Renal pelvis (tissue), 4 donors: ENCODE measurements around the gene ITGA5. TPM values are rescaled to one million over a fixed set of nuclear protein-coding genes. Genes with fewer than 3 reads are reported as not detected.
A peak's percentile ranks its signal among the peaks of the same experiment; 100 is the strongest.

Experiments used
- DNase-seq: peaks from one replicate; pipeline ENCODE4 v3.0.0-alpha.2; 2013
- polyA plus RNA-seq, 3 donors: library from polyadenylated mRNA; unstranded; fragments of 120-200 nt; gene quantifications; one replicate each; pipeline ENCODE4 v1.2.1, GENCODE V29; 2013; ENCODE audit not compliant: insufficient read length in 3 of 3

ITGA5 gene
- polyA plus RNA-seq, 3 donors, result 40.1 to 50.0 (median 46.8) TPM

DNA sequence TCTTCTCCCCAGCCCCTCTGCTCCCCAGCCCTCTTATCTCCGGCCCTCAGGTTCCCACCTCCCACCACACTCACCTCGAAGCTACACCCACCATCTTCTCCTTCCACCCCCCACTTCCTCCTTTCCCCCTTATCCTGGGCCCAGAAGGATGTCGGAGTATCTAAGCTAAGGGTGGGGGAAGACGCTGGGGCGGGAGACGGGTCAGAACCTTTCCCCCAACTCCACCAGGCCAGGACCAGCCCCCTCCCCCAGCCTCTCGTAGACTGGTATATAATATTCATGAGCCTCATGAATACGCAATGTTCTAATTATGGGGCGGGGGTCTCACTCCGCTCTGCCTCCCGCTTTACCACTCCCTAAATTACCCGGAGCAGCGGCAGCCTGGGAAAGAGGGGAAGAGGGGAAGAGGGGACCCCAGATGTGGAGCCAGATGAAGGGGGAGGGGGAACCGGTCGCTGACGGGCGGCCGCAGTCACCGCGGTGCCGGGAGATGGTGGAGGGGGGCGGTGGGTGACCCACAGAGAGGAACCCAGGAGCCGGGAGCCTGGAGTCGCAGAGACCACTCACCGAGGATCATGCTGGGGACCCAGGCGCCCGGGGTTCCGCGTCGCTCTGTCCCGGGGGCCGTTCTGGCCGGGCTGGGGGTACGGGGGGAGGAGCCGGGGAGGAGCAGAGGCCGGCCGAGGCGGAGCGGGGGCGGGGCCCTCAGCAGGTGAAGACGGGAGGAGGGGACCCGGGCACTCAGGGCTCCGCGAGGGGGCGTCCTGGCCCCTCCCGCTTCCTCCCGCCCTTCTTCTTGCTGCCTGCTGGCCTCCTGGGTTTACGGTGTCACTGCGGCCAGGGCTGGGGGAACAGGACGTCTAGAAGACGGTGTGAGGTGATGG lies 28.2 kb downstream of the ITGA5 start:
- DNase-seq, result no peak

GRCh38 chr12:54390176-54390667 lies 28.8 kb downstream of the ITGA5 start:
- DNase-seq, result no peak

DNA sequence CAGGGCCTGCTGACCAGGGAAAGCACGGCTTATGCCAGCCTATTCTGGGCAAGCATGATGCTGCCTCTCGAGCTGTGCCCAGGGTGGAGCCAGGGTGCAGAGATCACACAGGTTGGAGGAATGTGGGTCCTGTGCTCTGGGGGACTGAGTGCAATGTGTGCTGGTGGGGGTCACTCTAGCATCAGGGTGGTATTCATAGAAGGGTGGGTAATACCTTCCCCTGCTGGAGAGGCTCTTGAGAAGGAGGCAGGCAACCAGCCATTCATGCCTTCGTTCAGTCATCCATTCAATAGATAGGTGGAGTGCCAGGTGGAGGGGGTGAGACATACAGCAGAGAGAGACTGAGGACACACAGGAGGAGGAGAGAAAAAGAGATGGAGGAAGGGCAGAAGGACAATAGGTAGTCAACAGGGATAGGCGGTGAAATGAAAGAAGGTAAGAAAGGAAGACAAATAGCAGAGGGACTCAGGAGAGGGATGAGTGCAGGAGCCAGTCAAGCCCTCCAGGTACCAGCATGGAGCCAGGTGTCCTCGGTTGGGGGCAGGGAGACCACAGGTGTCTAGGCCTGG lies 29.4 kb downstream of the ITGA5 start:
- DNase-seq, result no peak

GRCh38 chr12:54389134-54389508 lies 29.9 kb downstream of the ITGA5 start:
- no peak for DNase-seq

- DNase-seq, result no peak
Measured at GRCh38 chr12:54388237-54389133, 30.6 kb downstream of the ITGA5 start.

DNA sequence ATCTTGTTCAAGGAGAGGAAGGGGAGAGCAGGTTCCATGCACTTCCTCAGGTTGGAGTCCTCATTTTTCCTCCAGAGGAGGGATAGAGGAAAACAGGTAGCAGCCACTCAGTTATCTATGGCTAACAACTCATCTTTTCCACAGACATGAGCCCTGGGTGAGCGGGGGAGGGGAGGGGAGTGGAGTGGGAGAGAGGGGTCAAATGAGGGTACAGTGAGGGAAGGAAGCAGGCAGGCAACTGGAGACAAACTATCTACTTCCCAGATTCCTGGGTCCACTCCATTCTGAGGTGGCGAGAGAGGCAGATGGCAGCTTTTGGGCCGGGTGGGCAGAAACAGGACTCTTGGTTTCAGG lies 32.0 kb downstream of the ITGA5 start:
- DNase-seq, result no peak

DNA sequence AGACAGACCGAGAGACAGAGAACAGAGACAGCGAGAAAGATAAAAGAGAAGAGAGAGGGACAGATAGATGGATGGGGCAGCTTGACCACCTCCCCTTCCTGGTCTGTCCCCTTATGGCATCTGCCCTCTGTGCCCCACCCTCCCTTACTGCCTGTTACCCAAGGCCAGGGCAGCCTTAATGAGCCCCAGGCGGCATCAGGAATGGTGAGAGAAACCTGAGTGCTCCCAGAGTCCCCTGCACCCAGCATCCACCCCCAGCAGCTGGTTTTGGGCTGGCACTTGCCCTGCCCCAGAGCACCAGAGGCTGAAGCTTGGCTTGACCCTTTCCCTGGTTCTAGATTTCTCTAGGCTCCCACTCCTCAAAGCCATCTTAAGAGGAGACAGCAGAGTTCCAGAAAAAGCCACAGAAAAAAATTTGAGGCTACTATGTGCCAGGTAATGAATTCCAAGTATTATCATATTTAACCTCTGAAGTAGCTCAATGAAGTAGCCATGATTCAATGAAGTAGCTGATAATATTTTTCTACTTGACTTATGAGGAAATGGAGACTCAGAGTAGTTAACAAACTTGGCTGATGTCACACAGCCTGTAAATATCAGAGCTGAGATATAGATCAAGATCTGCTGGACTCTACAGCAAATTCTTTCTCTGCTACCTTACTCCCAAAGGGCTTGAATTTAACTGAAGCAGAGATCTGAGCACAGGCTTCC lies 32.5 kb downstream of the ITGA5 start:
- DNase-seq, result no peak

DNA sequence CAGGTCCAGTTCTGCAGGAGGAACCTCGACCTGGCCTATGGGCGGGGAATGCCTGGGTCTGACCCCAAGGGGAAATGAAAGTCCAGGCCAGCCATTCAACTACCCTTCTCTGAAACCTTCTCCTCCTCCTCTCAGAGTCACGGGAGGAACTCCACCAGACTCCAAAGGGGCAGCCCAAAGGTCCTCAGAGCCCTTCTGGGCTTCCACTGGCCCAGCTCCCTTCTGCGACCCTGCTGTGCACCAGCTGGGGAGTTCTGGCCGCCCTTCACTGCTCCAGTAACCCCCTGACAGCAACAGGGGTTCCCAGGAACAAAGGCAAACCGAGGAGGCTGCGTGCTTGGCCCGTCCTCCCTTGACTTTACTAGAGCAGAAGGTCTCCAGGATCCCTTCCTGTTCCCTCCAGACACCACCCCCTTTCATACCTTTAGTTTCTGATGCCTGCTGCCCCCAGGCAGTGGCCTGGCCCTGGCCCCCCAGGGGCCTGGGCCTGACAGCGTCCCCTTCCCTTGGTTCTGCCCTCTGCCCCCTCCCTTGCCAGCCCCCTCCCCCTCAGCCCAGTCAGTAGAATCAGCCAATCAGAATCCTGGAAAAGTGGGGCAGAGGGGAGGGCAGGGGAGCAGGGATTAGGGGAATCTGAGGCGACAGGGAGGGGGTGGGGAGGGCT lies 33.7 kb downstream of the ITGA5 start:
- DNase-seq, result no peak

DNA sequence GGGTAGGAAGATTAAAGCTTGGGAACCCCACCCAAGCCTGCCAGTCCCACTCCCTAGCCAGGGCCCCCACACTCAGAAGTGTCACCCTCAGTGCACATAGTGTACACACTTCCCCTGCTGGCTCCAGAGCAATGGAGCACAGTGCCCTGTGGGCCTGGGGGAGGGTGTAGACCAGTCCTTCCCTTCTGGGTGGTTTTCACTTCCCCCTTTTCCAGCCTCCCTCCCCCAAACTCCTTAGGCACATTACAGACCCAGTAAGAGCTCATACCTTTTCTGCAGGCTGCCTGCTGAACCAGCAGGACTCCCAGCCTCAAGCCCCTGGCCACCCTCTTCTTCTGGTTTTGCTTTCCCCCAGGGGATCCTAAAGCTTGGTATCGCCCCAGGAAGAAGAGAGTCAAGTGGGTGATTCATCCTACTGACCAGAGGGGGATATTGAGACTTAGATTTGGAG lies 34.5 kb downstream of the ITGA5 start, which contains the start of gene ZNF385A:
TSS of gene ZNF385A (minus strand) at position 143 of the 451 bp plus-strand sequence. CDS start 219 bp downstream, outside the sequence.
- no peak for DNase-seq

DNA sequence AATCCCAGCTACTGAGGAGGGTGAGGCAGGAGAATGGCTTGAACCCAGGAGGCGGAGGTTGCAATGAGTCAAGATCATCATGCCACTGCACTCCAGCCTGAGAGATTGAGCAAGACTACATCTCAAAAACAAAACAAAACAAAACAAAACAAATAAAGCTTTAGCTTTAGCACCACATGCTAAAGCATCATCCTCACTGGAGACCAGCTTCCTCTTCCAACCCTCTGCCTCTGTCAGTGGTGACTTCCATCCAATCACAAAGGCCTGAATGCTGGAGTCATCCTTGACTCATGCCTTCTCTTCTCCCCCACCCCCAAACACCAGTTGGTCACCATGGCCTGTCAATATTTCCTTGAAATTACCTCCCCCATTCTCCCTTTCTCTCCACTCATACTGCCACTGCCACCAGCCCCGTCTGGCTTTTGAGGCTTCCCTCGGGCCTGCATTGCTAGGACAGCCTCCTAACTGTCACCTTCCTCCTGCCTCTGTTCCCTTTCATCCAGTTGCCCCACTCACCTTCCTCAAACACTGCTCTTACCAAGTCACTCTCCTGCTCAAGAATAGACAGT lies 35.9 kb downstream of the ITGA5 start:
- DNase-seq, result no peak

DNA sequence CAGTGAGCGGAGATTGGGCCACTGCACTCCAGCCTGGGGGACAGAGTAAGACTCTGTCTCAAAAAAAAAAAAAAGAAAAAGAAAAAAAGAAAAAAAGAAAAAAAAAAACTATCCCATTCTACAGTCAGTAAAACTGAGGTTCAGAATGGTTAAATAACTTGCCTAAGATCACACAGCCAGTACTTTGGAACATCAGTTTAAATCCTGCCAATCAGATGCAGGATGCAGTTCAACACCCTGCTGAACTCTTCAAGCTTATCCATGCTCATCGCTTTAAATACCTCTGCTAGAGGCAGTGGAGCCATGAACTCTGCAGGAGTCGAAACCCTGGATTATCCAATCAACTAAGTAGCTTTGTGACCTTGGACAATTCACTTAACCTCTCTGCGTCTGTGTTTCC lies 37.9 kb downstream of the ITGA5 start:
- DNase-seq, result no peak

DNA sequence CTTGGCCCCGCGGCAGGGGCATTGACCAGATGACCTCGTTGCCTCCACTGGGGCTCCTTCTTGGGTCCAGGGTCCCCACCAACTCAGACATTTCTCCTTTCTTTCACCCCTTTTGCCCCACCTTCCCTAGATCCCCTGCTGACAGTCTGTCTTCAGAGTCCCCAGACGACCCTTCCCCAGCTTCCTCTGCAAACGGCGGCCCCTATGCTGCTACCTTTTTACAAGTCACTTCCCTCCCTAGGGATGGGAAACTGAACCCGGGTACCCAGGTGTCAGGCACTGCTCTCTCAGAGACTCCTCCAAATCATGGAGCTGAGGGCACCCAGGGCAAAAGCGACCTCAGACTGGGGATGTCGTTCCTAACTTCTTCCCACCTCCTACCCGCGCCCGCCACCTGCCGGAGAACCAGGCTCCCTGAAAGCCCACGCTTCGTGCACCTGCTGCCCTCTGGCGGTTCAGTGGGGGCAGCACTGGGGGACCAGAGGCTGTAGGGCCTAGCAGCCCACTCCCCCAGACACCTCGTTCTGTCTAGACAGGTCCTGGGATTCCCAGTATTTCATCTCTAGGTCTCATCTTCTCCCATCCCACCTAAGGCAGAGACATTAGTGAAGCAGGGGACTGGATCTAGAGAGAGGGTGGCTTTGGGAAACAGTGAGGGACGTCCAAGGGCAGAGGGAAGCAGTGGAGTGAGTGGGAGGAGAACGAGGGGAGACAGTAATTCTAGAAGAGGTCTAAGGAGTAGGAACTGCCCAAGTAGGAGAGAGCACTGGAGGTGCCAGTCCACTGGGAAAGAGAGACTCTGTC lies 39.5 kb downstream of the ITGA5 start:
- DNase-seq, result peak; percentile 89

DNA sequence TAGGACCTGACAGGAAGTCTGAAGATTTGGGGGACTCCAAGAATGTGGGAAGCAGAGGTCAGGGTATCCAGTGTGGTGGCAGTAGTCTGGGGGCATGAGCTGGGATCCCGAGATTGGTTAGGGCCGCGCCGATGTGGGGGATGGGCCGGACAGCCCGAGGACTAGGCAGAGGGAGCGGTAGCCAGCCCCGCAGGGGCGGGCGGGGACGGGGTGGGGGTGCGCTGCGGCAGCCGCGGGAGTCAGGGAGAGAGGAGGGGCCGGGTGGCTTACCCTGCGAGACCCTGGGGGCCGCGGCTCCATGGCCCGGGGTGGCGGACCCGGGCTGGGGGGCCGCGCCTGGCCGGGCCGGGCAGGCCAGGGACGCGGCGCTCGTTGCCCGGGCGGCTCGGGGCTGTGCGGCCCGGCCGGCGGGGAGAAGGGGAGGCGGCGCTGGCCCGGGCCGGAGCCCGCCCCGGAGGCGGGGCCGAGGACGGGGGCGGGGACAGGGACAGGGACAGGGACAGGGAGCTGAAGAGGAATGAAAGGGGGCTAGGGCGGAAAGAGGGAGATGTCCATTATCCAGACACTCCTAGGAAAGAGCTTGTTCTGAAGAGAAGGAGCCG lies 40.2 kb downstream of the ITGA5 start:
- no peak for DNase-seq

DNA sequence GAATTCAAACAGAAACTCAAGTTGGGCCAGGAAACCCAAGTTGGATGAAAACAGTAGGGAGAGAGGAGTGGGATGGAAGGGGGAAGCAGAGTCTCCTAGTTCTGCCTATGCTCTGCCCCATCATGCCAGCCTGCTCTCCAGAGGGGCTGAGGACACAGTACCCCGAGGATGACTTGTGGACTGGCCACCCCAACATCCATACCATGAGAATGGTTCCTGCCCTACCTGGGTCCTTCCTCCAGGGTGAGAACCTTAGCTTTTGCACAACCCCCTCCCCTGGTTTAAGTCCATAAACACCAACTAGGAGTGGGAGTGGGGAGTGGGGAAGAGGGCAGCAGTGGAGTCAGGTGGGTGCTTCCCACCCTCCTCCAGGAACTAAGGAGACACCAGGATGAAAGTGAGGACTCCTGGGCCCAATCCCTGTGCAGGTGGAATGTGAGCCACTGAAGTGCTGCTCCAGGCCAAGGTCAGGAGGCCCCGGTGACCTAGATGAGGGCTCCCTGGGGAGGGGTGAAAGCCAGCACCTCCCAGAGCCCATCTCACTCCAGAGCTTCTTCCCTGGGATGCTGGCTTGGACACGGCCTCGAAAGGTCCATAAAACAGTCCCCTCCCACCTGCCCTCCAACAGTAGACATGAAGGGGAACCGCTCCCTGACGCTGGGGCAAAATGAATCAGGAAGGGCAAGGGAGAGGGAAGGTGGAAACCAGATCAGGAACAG lies 41.1 kb downstream of the ITGA5 start:
- no peak for DNase-seq

GRCh38 chr12:54377007-54377406 lies 42.1 kb downstream of the ITGA5 start:
- DNase-seq, result no peak

DNA sequence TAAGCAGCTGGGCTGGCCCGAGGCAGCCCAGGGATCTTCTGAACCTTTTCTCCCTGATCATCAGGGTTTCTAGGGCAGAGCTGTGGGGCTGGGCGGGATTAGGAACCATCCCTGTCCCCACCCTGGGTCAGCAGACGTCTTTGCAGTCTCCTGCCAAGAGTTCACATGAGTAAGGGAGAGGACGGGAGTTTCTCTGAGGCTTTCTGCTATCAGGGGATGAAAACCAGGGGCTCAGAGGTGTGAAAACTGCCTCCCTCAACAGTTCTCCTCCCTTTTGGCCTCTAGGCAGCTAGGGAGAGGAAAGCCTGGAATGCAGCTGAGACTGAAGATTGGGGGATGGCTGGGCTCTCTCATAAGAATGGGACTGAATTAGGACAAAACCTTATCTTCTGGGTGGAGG lies 42.5 kb downstream of the ITGA5 start:
- DNase-seq, result no peak

DNA sequence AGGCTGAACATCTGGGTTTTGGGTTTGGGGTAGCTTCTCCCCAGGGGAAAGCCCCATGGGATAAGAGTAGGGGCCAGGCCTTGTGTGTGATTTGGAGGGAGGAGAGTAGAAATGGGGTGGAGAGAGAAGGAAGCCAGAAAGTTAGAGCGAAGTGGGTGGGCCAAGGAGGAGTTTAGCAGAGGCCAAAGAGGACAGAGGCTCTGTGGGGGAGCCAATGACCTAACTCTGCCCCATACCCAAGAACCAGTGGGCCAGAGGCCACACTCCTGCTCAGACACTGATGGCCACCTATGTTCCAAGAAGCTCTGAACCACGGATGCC lies 43.8 kb downstream of the ITGA5 start:
- DNase-seq, result no peak

DNA sequence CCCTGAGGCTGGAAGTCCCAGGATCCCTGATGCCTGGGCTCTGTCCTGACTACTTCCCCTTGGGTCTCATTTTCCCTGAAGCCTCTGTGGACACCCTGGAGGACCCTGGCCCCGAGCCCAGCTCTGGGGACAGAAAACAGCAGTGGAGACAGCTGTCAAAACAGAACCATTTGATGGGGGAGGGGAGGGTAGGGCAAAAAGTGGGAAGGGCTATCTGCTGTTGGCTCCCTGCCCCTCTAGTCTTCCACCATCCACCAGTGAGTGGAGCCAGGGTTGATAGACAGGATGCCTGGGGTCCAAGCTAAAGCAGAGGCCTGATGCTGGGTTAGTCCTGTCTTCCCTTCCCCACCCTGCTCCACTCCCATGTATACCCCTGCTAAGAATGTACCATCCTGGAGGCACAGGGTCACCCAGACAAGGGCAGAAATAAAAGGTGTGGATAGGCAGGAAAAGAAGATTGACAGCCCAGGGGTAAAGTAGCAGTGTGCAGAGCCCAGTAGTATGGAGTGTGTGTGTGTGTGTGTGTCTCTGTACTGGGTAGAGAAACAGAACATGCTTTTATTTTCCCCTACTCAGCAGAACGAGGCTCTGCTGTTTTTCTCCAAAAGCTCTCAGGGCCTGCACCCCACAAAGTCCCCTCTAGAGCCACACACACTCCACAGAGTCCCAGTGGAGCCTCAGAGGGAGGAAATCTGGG lies 44.4 kb downstream of the ITGA5 start:
- no peak for DNase-seq
